CD4-positive, alpha-beta T cell treated with Interleukin-17A for 1 hour (primary cell): ENCODE data around the gene GPR55.

Experiments used
- DNase-seq: peaks from one replicate; pipeline ENCODE4 v3.0.0-alpha.2; 2020

The GPR55 gene

DNA sequence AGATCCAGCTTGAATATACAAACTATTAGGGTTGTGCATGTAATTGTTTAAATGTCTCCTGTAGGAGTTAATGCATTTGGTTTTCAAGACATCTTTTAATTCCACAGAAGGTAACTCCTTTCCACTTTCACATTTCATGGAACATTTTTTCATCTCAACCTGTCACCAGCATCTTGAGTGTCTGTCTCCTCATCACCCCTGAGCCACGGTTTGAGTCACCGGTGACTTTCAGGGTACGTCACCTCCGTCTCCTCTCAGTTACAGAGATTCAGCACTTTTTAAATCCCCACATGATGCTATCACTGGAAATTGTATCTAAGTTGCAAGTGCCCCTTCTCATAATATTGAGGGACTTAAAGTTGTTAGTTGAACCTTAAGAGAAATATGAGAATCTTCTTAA lies 25.3 kb downstream of the GPR55 start:
- DNase-seq = no peak

DNA sequence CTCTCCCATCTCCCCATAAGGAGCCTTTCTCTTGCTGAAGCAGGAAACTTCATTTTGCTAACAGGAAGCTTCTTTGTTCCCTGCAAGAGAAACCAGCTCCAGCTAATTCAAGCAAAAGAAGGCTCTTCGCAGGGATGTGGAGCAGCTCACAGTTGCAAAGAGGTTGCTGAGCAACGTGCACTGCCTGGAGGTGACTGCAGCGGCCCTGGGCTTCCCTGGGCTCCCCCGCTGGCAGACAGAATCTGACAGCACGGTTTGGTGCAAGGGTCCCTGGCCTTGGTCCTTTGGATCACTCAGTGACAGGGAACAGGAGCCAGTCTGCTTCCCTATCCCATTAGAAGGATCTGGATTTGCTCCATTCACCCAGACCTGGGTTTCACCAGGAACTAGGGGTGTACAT lies 25.8 kb downstream of the GPR55 start:
- DNase-seq = no peak

DNA sequence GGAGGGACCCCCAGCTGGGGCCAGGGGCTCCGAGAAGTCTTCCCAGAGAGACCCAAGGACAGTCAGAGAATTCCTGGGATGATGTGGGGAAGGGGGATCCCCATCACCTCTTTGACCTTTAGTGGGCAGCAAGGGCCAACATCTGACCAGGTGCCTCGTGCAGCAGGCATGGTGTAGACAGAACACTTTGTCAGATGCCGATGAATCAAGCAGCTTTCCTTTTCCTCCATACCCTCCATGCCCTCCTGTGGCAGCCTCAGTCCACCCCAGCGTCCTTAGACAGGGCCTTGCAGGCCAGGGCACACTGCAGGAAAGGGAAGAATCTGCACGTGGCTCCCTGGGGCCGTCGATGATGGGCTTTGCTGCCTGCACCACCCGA lies 26.3 kb downstream of the GPR55 start:
- no peak for DNase-seq

DNA sequence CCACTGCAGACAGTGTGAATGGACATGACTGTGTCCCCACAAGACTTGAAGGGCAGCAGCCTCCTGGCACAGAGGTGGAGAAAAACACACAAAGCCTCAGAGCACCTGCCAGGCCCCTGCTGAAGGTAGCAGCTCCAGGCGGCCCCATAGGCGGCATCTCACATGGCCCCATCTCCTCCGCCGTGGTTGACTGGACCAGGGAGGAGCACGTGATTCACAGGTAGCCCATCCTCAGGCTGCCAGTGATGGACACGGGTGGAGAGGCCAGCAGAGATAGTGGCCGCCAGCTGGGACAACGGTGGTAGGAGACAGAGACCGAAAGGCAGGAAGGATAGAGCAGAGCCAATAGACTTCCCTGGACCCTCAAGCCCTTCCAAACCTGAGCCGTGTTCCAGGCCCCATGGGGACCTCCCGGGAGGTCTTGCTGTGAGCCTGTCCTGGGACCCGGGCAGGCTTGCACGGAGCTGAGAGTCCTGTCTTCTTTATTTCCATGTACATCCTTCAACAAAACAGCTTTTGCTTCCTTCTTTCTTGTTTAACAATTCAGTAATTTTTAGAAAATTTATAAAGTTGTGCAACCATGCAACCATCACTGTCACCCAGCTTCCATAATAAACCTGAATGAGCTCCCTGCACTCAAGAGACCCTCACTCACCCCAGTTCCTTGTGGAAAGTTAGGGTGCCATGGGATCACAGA lies 26.9 kb downstream of the GPR55 start:
- DNase-seq = no peak

DNA sequence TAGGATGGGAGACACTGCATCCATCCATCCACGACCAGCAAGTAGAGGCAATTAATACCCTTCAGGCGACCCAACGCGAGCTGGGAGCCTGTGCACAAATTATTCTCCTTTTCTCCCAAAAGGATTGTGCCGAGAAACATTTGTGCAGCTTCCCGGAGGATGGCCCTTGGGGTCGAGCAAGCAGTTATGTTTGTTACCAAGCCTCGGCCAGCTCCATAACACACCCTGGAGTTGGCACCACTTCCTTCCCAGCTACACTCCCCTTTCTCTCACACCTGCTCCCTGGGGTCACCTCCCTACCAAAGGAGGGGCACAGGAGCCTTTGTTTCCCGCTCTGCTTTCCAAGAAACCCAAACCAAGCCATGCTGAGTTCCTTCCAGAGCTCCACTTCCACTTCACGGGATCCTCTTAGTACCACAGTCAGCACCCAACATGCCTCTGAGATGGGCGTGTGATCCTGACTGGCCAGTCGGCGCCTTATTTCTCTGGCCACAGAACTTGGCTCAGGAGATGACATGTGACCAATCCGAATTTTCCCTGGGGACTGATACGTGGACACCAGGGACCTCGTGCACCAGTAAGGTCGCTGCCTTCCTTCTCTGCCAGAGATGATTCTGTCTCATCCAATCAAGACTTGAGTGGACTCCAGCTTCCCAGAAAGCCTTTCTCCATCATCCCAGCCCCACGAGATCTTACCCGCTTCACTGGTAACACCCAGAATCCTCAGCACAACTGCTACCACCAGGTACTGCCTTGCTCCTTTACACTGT lies 28.5 kb downstream of the GPR55 start:
- DNase-seq = no peak

DNA sequence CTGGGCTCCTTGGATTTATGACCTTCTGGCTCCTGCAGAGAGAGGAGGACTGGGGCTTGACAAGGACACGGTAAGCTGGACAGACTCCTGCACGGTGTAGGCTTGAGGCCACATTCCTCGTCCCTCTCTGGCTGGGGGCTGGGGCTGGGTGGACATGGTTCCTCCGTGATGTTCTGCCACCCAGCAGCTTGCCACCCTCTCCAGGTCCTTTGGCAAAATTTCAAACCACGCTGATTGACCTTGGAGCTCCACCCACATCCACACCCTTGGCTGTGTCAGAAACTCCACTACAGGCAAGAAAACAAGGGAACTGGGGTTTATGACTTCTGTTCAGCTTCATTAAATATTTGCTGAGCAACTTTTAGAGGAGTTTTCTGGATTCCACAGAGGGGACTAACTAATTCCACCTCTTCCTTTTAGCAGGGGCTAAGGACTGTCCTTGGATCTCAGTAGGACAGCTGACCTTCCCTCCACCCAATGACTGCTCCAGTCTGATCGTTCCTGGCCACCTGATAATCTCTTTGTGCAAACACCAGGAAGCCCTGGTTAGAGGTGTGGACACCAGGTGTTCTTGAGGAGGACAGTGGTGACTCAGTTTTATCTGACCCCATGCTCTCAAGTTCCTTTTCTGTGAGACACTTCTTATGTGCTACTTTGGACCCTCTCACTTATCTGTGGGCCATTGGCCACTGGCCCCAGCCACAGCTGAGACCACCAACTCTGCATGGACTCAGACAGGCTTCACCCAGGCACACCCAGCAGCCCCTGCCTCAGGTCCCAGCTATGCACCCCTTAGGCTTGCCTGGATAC lies 29.3 kb downstream of the GPR55 start:
- no peak for DNase-seq

DNA sequence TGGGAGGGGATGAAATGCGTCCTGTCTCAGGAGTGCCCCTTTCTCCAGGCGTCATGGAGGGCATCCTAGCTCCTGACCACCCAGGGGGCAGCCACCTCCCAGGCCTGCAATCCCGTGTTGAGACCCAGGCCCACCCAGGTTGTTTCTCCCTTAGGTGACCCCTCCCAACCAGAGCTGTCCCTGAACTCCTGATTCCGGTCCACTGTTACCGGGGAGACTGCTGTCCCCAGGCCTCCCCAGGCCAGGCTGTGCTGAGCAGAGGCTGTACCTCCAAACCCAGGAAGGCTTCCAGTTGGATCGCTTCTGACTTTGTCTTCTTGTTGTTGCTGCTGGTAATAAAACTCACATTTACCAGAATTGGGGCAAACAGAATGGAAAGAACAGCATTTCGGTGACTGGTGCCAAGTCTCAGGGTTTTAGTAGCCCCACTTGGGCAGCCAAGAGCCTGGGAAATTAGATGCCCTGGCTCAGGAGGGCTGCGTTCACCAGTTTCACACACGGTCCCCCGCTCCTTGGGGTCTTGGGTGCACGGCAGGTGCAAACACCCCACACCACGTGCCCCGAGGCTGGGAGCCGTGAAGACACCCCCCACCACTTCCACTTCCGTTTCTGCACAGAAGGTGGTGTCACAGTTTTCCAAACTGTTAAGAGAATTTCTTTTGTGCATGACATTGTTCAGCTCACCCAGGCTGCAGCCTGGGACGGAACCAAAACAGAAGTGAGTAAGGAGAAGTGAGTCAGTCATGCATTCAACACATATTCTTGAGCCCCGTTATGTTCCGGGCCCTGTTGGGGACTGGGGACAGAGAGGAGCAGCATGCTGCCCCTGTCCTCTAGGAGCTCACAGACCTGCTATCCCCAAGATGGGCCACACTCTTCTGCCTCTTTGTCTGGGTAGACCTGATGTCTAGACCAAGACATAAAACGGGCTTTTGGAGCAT lies 30.9 kb downstream of the GPR55 start:
- DNase-seq = no peak

DNA sequence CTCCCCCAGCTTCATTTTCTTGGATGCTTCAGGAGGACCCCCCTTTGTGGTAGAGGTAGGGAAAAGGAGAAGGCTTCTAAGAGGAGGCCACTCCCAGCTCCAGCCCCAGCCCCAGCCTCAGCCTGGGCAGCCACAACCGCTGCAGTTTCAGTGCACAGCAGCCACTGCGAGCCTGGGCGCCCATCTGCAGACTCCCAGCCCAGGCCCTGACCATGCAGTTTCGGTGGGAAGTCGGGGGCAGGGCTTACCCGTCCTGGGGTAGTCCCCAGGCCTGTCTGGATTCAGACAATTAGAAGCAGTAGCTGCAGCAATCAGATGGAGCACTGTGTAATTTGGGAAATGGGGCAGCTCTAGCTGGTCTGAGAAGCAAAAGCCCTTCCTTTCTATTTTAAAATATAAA lies 31.7 kb downstream of the GPR55 start:
- no peak for DNase-seq

DNA sequence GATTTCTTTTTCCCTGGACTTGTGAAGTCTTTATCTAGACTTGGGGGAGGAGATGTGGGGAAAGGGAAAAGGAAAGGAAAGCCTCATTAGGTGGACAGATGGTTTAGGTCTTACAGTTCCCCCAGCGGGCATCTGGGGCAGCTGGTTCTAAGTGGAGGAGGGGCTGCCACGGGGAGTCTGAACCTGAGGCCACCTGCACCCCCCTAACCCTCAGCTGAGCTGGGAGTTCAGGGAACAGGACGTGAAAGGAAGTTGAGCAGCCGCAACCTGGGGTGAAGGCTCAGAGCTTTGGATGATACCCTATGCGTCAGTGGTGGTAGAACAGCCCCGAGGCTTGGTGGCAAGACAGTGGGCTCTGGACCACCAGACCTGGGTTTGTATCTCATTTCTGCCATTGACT lies 33.5 kb downstream of the GPR55 start:
- DNase-seq = no peak

DNA sequence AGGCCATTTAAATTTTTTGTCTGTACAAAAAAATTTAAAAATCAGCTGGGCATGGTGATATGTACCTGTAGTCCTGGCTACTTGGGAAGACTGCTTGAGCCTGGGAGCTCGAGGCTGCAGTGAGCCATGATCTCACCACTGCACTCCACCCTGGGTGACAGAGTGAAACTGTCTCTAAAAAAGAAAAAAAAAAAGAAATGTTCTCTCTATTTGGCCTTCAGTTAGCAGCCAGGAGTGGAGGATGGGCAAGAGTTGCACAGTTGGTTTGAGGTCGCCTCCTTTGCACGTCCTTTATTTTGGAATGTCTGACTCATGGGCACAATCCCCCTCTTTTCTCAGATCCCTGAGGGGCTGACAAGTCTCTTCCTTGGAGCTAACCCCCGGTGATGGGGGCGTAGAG lies 34.0 kb downstream of the GPR55 start:
- no peak for DNase-seq

DNA sequence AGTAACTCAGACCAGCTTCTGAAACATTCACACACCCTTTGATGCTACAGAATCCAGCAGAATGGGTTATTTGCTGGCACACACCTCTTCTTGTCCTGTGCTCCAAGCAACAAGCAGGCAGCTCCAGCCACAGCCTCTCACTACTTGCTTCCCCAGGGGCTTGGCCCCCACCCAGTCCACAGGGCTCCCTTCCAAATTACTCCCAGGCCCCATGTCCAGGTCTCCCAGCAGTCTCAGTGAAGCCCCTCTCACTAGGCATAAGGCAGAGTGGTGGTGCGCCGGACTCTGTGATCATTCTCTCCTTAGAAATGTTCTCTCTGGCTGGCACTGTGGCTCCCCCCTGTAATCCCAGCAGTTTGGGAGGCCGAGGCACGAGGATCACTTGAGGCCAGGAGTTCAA lies 34.4 kb downstream of the GPR55 start:
- DNase-seq = no peak

DNA sequence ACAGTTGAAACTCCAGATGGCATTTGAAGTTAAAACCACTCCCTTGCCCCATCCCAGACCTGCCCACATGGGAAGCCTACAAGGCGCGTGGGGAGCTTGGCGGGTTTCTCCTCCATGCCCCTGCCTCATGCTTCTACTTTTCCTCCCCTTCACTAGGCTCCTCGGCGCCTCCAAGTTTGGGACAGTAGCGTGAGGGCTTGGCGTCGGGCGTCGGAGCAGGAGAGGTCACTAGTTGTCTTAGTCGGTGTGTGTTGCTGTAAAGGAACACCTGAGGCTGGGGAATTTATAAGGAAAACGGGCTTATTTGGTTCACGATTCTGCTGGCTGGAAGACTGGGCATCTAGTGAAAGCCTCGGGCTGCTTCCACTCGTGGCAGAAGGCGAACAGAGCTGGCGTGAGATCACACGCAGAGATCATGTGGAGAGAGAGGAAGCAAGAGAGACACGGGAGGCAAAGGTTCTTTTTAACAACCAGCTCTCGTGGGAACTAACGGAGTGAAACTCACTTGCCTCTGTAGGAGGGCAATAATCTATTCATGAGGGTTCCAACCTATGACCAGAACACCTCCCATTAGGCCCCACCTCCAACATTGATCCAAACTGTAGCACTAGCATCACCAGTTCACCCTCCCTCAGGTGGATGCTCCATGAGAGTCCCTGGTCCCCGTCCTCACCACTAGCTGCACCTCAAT lies 35.0 kb downstream of the GPR55 start:
- DNase-seq = no peak

DNA sequence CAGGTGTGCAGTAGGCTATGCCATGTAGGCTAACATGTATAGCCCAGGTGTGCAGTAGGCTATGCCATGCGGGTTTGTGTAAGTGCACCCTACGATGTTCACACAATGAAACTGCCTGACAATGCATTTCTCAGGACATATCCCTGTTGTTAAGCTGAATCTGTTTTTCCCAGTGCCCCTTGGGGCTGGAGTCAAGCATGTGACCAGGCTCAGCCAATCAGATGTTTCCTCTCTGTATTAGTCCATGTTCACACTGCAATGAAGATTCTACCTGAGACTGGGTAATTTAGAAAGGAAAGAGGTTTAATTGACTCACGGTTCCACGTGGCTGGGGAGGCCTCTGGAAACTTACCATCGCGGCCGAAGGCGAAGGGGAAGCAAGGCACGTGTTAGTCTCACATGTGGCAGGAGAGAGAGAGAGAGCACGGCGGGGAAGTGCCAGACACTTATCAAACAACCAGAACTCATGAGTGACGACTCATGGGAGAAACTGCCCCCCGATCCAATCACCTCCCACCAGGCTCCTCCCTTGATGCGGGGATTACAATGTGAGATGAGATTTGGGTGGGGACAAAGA lies 36.1 kb downstream of the GPR55 start:
- no peak for DNase-seq

DNA sequence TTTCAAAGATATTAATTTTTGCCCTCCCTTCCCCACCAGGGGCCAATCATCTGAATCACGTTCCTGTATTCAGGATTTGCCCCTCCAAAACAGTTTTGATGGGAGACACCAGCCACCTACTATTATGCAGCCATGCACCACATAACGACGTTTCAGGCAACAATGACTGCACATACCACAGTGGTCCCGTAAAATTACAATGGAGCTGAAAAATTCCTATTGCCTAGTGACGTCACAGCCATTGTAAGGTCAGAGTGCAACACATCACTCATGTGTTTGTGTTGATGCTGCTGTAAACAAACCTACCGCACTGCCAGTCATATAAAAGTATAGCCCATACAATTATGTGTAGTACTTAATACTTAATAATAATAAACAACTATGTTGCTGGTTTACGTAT lies 37.7 kb downstream of the GPR55 start:
- DNase-seq = no peak

DNA sequence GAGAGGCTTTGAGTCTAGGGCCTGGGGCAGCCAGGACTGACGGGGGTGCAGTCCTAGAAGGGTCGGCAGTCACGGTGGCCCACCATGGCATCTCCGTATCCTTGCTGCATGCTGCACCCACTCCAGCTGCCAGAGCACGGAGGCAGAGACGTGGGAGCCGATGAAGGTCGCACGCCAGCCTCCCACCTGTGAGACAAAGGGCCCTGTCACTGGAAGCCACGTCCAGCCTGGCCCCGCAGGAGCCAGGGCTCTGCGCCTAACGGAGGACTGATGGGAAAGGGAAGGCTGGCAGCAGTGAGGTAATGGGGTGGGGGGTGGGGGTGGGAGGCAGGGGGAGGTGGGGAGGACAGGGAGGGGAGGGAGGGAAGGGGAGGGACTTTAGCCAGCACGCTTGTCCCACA lies 38.4 kb downstream of the GPR55 start:
- no peak for DNase-seq

DNA sequence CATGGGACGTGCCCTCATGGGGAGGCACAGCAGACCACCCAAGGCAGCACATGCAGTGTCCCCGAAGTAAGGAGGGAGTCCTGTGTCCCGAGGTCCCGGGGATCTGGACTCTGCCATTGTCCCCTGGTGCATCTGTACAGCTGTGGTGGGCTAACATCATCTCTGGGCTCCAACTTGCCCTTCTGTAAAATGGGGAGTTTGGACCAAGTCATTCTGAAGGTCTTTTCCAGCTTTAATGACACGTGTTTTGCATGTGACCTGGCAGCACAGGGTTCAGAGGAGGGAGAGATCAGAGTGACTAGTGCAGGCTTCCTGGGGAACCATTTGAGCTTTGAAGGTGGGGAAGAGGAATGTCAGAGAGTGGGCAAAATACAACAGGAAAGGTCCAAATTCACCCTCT lies 38.8 kb downstream of the GPR55 start:
- no peak for DNase-seq

DNA sequence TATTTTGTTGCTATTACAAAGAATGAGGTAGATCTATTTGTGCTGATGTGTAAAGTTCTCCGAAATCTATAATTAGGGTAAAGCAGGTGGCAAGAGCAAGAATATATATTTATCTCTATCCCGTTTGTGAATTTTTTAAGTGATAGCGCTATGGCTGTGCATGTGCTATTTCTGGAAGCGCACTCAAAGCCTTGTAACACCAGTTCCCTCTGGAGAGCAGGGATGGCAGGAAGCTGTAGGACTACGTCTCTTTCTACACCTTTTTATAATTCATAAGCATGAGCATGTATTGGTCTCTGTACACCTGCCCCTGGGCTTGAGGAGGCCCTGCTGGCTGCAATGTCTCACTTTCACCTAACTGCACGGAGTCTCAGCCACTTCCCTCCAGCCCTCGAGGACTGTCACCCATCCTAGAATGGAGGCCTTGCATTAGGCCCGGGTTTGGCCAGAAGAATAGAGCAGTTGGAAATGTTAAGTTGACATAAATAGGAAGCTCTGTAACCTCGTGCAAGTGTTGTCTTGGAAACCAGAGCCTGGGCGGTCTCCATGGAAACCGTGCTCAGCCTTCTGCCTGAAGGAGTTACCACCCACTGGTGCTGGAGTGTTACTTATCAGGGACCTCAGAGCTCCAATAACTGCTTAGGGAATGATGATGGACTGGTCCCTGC lies 39.4 kb downstream of the GPR55 start:
- no peak for DNase-seq

DNA sequence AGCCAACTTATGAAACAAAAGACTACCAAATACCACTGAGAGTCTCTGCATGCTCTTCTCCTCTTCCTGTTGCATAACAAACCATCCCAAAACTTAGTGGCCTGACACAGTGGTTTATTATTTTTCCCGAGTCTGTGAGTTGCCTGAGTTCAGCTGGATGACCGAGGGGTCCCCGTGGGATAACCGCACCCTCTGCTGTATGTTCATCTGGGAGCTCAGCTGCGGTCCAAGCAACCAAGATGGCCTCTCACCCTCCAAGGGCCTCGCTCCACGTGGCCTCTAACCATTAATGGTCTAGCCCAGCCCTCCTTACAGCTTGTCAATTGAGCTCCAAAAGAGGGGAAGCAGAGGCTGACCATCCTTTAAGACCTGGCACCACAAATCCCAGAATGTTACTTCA lies 43.2 kb downstream of the GPR55 start:
- DNase-seq = no peak

DNA sequence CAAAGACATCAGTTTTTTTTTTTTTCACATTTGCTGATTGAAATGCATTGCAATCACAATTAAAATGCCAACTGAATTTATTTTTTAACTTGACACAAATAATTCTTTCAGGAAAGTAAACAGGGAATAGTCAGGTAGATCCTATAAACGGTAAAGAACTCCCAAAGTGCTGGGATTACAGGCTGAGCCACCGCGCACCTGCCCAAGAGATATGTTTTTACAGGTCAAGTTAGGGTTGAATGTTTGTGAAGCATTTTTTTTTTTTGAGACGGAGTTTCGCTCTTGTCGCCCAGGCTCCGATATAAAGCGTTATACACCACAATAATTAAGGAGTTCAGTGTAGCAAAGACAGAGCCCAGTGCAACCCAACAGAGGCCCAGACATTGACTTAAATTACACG lies 45.2 kb downstream of the GPR55 start:
- DNase-seq = no peak

DNA sequence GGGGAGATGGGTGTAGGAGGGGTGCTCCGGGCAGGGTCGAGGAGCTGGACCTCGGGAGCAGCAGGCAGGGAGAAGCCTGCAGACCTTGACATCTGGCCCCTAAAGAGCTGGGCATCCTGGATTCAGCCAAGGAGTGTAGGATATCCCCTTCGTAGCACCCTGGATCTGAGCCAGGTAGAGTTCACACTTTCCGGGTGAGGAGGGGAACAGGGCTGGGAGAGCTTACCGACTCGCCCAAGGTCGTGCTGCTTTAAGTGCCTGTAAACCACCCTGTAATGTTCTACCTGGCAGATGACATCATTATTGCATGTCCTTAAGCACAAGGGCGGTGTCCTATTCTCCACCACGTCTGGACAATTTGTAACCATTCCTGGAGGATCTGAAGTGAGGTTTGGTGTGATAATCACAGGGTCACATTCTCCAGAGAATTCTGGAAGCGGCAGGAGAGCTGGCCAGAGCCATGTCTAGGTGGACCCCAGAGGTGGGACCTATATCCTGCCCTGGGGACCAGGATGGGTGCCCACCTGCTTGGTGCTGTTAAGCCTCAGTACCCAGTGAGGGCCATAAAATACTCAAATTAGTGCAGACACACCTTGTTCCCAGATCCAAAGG lies 45.7 kb downstream of the GPR55 start:
- no peak for DNase-seq
